HG03135 (cell line): Measurements from ENCODE around the gene NLGN1.
"Not testable (repeated sequence)": the region's sequence is repeated elsewhere in the genome, so short reads cannot be mapped to it uniquely, and the experiment has no call there.

Experiments used
- ATAC-seq: cut with Tn5 transposase; IDR thresholded peaks from one replicate; pipeline ENCODE4 v1.9.1; 2021; ENCODE audit warnings: mild to moderate bottlenecking, moderate library complexity; ENCODE audit not compliant: unreplicated experiment

The NLGN1 gene

GRCh38 chr3:173429076-173429475, 31.5 kb downstream of the NLGN1 start:
- no peak for ATAC-seq

DNA sequence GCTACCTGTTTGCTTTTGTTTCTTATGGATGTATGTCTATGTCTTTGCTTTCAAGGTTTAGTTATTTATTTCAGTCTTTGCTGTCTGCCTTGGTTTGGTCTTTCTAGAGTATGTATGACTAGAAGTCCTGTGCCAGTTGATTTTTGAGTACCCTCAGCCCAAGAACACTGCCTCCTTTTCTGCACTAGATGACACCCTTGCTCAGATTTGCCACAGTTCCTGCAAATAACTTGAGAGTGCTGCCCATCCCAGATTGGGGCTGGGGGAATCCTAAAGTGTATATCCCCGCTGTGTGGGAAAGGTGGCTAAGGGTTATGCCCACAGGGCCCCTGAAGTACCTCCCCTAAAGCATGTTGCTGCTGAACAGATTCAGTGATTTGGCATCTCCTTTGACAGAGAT, 32.0 kb downstream of the NLGN1 start:
- ATAC-seq: no peak

GRCh38 chr3:173430576-173430975, 33.0 kb downstream of the NLGN1 start:
- ATAC-seq: no peak

DNA sequence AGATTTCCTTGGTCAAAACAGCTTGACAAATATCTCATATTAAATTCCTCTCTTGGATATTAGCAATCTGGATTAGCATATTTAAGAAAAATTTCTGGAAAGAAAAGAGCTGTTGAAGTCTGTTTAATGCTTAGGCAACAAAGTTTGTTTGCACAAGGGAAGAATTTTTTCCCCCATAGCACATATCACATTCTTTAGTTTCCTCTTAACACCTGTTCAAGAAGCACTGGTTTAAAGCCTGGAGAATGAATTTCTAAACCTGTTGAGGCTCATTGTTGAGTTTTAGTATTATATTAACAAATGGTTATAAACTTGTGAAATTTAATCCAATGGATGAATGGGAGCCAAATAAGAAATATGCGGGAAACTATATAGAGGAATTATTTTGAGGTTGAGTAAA, 41.5 kb downstream of the NLGN1 start:
- no peak for ATAC-seq

DNA sequence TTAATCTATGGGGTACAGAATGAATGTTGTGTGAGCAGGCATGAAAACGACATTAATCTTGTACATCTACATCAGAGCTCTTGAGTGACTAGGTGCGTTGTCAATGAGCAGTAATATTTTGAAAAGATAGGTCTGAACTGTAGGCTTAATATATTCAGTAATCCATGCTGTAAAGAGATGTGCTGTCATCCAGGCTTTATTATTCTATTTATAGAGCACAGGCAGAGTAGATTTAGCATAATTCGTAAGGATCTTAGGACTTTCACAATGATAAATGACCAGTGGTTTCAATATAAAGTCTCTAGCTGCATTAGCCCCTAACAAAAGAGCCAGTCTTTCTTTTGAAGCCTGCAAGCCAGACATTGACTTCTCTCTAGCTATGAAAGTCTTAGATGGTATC, 43.0 kb downstream of the NLGN1 start:
- ATAC-seq: no peak

GRCh38 chr3:173451561-173451960, 54.0 kb downstream of the NLGN1 start:
- not testable (repeated sequence) for ATAC-seq

DNA sequence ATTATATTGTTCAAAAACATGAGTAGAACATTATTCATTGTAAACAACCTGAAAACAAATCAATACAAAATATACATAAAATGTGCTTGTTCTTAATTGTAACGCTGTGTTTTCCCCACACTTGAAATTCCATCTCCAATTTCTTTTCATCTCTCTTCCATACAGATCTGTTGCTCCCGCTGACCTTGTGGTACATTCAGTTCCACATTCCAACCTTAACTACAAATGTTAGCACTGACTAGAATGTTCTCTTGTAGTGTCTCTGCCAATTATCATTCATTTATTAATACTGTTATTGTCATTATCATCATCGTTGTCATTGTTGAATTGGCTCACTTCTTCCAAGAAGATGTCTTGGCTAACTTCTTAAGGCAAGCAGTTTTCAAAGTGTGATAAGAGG, 65.7 kb downstream of the NLGN1 start:
- ATAC-seq: no peak

- ATAC-seq: no peak
Measured at GRCh38 chr3:173465112-173465511, 67.6 kb downstream of the NLGN1 start.

GRCh38 chr3:173465898-173466678, 68.5 kb downstream of the NLGN1 start:
- ATAC-seq: no peak

DNA sequence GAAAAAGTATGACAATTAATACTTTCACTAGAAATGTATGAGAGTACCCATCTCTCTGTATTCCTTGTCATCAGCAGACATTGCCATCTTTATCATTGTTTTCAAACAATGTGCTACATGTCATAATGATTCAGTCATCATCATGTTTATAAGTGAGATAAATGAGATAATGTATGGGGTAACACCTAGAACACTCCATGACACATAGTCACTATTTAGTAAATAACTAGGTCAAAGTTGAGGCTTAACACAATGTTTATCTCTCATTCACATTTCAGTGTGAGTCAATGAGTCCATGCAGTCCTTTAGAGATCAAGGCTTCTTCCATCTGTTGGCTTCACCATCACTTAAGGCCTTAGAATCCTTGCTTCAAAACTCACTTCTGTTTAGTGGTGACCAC, 70.0 kb downstream of the NLGN1 start:
- no peak for ATAC-seq

- no peak for ATAC-seq
Measured at GRCh38 chr3:173473237-173473636, 75.7 kb downstream of the NLGN1 start.

DNA sequence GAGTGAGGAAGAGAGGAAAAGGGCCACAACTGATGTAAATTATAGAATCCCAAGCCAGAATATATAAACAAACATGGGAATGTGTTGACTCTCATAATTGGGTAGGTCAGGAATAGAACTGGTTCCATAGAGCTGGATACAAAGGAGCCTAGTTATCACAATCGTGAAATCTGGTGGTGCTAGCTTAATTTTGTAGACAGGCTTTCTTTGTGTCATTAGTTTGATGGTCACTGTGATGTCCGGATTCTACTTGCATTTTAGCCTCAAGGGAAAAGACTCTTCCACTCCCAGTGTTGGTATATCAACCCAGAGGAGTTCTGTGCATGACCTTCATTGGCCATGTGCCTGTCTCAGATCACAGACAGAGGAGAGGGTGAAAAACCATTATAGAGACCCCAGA, 81.8 kb downstream of the NLGN1 start:
- no peak for ATAC-seq

GRCh38 chr3:173501931-173502489, 104.5 kb downstream of the NLGN1 start:
- no peak for ATAC-seq

DNA sequence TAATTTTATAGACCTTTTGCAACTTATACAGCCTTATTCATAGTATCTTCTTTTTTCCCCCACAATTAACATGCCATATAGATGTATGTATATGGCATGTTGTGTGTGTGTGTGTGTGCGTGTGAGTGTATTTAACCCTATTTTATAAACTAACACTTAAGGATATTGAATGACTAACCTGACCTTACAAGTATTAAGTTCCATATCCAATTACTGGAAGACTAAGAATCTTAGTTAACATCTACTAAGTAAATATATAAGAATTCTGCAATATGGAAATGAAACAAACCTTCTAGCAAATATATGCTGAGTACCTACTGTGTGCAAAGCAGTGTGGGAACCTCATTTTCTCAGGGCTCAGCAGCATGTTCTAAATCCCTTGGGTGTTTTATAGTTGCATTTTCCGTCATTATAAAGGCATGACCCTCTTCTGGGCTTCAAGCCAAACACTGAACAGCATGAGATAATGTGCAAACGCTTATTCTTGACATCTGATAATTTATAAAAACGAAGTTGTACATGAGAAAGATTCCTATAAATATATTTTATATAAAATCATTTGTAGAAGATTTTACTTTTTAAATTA, 105.5 kb downstream of the NLGN1 start:
- ATAC-seq: no peak

DNA sequence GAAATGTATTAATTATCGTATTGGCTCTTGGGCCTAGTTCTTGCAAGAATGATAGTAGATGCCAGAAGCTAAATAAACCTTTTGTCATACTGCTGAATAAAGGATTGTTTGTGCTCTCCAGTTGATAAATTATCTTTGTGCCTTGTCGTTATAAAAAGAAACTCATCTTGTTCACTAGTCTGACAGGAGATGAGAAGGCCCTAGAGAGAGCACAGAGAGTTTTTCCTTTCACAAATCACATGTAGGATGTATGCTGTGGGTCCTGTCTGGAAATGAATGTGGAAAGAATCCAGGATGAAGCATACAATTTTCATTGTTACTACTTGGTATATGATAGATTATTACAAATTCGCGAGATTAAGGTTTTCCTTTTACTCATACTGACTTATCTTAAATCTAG, 113.0 kb downstream of the NLGN1 start:
- ATAC-seq: no peak

- ATAC-seq: no peak
Measured at GRCh38 chr3:173513123-173513522, 115.6 kb downstream of the NLGN1 start.

GRCh38 chr3:173529062-173529711, 131.6 kb downstream of the NLGN1 start:
- peak; percentile 98 for ATAC-seq

DNA sequence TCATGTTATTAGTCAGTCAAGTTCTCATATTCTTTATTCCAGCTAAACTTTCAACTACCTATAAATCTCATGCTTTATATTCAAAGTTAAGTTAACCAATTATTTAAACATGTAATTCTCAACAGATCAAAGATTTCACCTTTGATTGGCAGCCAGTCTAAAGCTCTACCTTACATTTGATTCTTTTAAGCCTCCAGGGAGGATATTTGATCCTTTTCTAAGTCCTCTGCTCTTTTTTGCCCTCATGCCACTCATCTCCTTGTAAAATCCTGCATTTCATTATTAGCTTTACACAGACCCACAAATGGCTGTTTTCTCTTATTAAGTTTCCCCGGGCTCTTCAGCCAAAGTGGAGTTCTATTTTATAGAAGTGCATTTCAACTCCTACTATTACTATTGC, 134.1 kb downstream of the NLGN1 start:
- ATAC-seq: no peak

DNA sequence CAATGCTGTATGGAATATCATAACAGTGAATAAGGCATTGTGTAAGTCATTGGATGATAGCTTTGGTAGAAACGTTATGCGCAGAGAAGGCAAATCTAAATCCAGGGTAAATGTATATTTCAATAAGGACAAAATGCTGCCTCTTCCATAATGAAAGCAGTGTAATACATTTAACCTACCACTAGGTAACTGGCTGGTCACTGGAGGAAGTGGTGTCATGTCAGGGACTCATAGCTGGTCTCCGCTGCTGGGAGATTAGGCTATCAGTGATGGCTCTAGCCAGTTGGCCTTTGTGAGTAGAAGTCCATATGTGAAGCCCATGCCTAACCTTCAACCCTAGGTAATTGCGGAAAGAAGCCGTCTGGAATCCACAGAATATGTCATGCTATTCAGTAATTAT, 140.9 kb downstream of the NLGN1 start:
- ATAC-seq: no peak

- ATAC-seq: not testable (repeated sequence)
Measured at GRCh38 chr3:173545590-173545989, 148.0 kb downstream of the NLGN1 start.

DNA sequence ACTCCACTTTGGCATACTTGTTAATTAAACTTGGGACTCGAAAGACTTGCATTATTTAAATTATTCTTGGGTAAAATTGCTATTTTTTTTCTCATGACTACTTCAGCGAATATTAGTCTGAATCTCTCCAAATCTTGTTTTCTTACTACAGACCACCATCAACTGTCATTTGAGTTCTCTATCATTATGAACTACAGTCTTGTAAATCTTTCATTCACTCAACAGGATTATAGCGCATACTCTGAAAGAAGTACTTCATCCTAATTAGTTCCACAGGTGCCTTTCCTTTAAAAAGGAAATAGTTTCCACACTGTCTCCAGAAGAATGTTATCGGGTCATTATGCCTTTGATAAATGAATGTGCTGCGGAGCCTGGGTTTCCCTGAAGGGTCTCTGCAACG, 149.5 kb downstream of the NLGN1 start:
- no peak for ATAC-seq

DNA sequence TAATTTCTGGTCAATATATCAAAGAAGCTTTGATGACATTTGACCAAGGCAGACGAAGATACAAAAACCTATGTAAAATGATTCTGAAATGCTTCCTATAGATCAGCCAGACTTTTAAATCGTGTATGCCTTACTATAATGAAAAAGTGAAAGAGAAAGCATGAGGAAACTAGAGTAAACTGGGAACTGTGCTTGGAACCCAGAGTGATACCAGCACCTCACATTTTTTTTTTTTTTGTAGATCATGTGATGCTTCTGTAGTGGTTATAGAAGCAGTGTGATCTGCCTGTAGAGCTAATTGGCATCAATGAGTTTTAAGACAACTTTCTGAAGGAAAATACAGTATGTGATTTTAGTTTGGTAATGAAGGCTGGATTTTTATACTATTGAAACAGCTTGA, 150.7 kb downstream of the NLGN1 start:
- ATAC-seq: no peak
